ENCODE results near the gene FAM118A. TPM values are rescaled to one million over a fixed set of nuclear protein-coding genes. Genes with fewer than 3 reads are reported as not detected.

FAM118A gene
- total and polyA plus RNA-seq, 10 donors: 13.0 to 205 (median 57.8) TPM

- 42 to 52% (median 46%) methylated on average over 12 of the region's 12 CpGs for WGBS, 5 donors
- TF ChIP-seq CTCF (IDR thresholded peaks at IDR 0.05 in 8 of 11, conservative IDR thresholded peaks at IDR 0.05 in 3 of 11) (no peak), POLR2AphosphoS5 (IDR thresholded peaks at IDR 0.05) (no peak), POLR2A (IDR thresholded peaks at IDR 0.05) (no peak)
- intact Hi-C loops (cut with DNase I; ENCODE audit: low total_unique reads): no loop called here
- H3K36me3 ChIP-seq: peaks cover 0 to 24% (median 14%) of the 10 kb centered on the region in 6 donors
- no peaks in the 10 kb centered on the region for H3K9me3 ChIP-seq
- DNase-seq: no peak
- H3K4me1 ChIP-seq: peaks cover 9 to 82% (median 45%) of the 10 kb centered on the region in 6 donors
- peak overlapping the region in 5 of 8 donors; percentile 7 to 55 (median 11) for H3K4me3 ChIP-seq
- no peaks in the 10 kb centered on the region for H3K27me3 ChIP-seq (replicated peaks in 1 of 7)
- H3K27ac ChIP-seq: peak overlapping the region; percentile 76 to 92 (median 84)
Measured at GRCh38 chr22:45318558-45319323, 9.0 kb downstream of the FAM118A start.

GRCh38 chr22:45319324-45319685, 9.6 kb downstream of the FAM118A start:
- 67 to 81% (median 78%) methylated on average over 5 of the region's 5 CpGs for WGBS, 5 donors
- Histone ChIP-seq H3K4me1 (peaks cover 6 to 76% (median 42%) of the 10 kb centered on the region in 6 donors), H3K9me3 (no peaks in the 10 kb centered on the region), H3K4me3 (peak overlapping the region in 1 of 8 donors; percentile 55), H3K27ac (peak overlapping the region; percentile 76 to 92 (median 84)), H3K36me3 (peaks cover 0 to 29% (median 19%) of the 10 kb centered on the region in 6 donors), H3K27me3 (replicated peaks in 1 of 7) (no peaks in the 10 kb centered on the region)
- DNase-seq: no peak
- TF ChIP-seq POLR2A (IDR thresholded peaks at IDR 0.05) (no peak), POLR2AphosphoS5 (IDR thresholded peaks at IDR 0.05) (peak in 1 of 3 donors; percentile 10)
- intact Hi-C loops (cut with DNase I; ENCODE audit: low total_unique reads): no loop called here

- WGBS, 5 donors: 84 to 91% (median 88%) methylated on average over 9 of the region's 9 CpGs
- peaks cover 6 to 64% (median 39%) of the 10 kb centered on the region in 6 donors for H3K4me1 ChIP-seq
Measured at GRCh38 chr22:45320357-45320976, 10.7 kb downstream of the FAM118A start.

GRCh38 chr22:45321827-45322226, 12.1 kb downstream of the FAM118A start:
- Histone ChIP-seq H3K4me3 (no peak overlapping the region), H3K9me3 (no peaks in the 10 kb centered on the region), H3K4me1 (peaks cover 6 to 51% (median 38%) of the 10 kb centered on the region in 6 donors), H3K36me3 (peaks cover 0 to 52% (median 26%) of the 10 kb centered on the region in 6 donors), H3K27ac (peak overlapping the region in 3 of 8 donors; percentile 2 to 85 (median 84)), H3K27me3 (replicated peaks in 1 of 7) (no peaks in the 10 kb centered on the region)
- WGBS, 5 donors: 70 to 87% (median 77%) methylated on average over 12 of the region's 12 CpGs
- DNase-seq: peak; percentile 42
- TF ChIP-seq POLR2AphosphoS5 (IDR thresholded peaks at IDR 0.05): no peak
- intact Hi-C loops (cut with DNase I; ENCODE audit: low total_unique reads): no loop called here

More at GRCh38 chr22:45320357-45320976, 10.7 kb downstream of the FAM118A start:
- Histone ChIP-seq H3K27ac (peak overlapping the region in 6 of 8 donors; percentile 79 to 92 (median 84)), H3K9me3 (no peaks in the 10 kb centered on the region), H3K36me3 (peaks cover 0 to 41% (median 22%) of the 10 kb centered on the region in 6 donors), H3K27me3 (replicated peaks in 1 of 7) (no peaks in the 10 kb centered on the region), H3K4me3 (no peak overlapping the region)
- intact Hi-C loops (cut with DNase I; ENCODE audit: low total_unique reads): no loop called here
- DNase-seq: no peak
- TF ChIP-seq CTCF (IDR thresholded peaks at IDR 0.05 in 8 of 11, conservative IDR thresholded peaks at IDR 0.05 in 3 of 11) (no peak), POLR2AphosphoS5 (IDR thresholded peaks at IDR 0.05) (no peak), POLR2A (IDR thresholded peaks at IDR 0.05) (no peak)
